PC-9 (cell line): ENCODE measurements around the gene IL20RA. TPM values are rescaled to one million over a fixed set of nuclear protein-coding genes. Genes with fewer than 3 reads are reported as not detected.

Source experiments
- BruUV-seq: library from RNA; stranded (reverse); fragments of 400-500 nt; replicated peaks from 2 replicates; lab custom pipeline; 2021; lab: Mats Ljungman, UMichigan
- CTCF ChIA-PET: fragments of 300-600 bp; sonication (Branson Sonifier 250); formaldehyde crosslinking; loops from one replicate; lab custom pipeline; 2022; ENCODE audit warnings: antibody characterized with exemption; lab: Charles Lee
- POLR2A ChIA-PET: fragments of 300-600 bp; sonication (Branson Sonifier 250); formaldehyde crosslinking; loops from one replicate; lab custom pipeline; 2022; ENCODE audit warnings: antibody characterized with exemption; ENCODE audit not compliant: unreplicated experiment; lab: Charles Lee
- DNase-seq, 2 experiments: peaks; one replicate each; pipeline versions ENCODE4 v3.0.0 to v3.0.0-alpha.2; 2015 to 2022; ENCODE audit warnings: mixed read lengths in 1 of 2
- H2AFZ ChIP-seq: fragments of 200-600 bp; sonication (generic); 2 replicates; pipeline ENCODE4 v1.8.1; 2017; ENCODE audit warnings: antibody characterized with exemption
- H3F3A ChIP-seq: fragments of 200-600 bp; sonication (generic); 2 replicates; pipeline ENCODE4 v1.8.1; 2017; ENCODE audit warnings: antibody characterized with exemption, mild to moderate bottlenecking, low read depth; ENCODE audit not compliant: insufficient read depth
- H3K27ac ChIP-seq: fragments of 200-600 bp; sonication (generic); 2 replicates; pipeline ENCODE4 v1.6.1; 2016; ENCODE audit warnings: mixed run types
- H3K27me3 ChIP-seq: fragments of 200-600 bp; sonication (generic); 2 replicates; pipeline ENCODE4 v1.6.1; 2016; ENCODE audit warnings: low read depth, mixed run types; ENCODE audit not compliant: insufficient read depth
- H3K36me3 ChIP-seq: fragments of 200-600 bp; sonication (generic); 2 replicates; pipeline ENCODE4 v1.6.1; 2016; ENCODE audit warnings: low read depth, mixed run types
- H3K4me1 ChIP-seq: fragments of 200-600 bp; sonication (generic); replicated peaks from 2 replicates; pipeline ENCODE4 v1.6.1; 2016; ENCODE audit warnings: mixed run types; ENCODE audit not compliant: insufficient read depth
- H3K4me2 ChIP-seq: fragments of 200-600 bp; sonication (generic); 2 replicates; pipeline ENCODE4 v1.6.1; 2017; ENCODE audit warnings: mixed run types
- H3K4me3 ChIP-seq: fragments of 200-600 bp; sonication (generic); 2 replicates; pipeline ENCODE4 v1.6.1; 2016; ENCODE audit warnings: mixed run types
- H3K79me2 ChIP-seq: fragments of 200-600 bp; sonication (generic); 2 replicates; pipeline ENCODE4 v1.6.1; 2017; ENCODE audit warnings: low read depth, mixed run types
- H3K9me2 ChIP-seq: fragments of 200-600 bp; sonication (generic); 2 replicates; pipeline ENCODE4 v1.8.1; 2017; ENCODE audit warnings: mild to moderate bottlenecking; ENCODE audit not compliant: insufficient read depth
- H3K9me3 ChIP-seq: fragments of 200-600 bp; sonication (generic); 2 replicates; pipeline ENCODE4 v1.8.1; 2016; ENCODE audit warnings: low read depth; ENCODE audit not compliant: insufficient read depth
- H4K20me1 ChIP-seq: fragments of 200-600 bp; sonication (generic); 2 replicates; pipeline ENCODE4 v1.8.1; 2017; ENCODE audit not compliant: insufficient read depth
- CTCF ChIP-seq: fragments of 200-600 bp; sonication (generic); conservative IDR thresholded peaks from 2 replicates; pipeline ENCODE4 v1.6.1; 2017; ENCODE audit warnings: mixed run types, antibody characterized with exemption, mild to moderate bottlenecking, moderate library complexity
- EZH2 ChIP-seq: fragments of 200-600 bp; sonication (generic); IDR thresholded peaks from 2 replicates; pipeline ENCODE4 v1.8.0; 2017; ENCODE audit warnings: antibody characterized with exemption, low read depth
- intact Hi-C: fragments of 100-400 bp; cut with micrococcal nuclease; formaldehyde crosslinking; loops from one replicate; pipeline ENCODE4 v1.10.0; 2022; ENCODE audit not compliant: unreplicated experiment
- total RNA-seq: library from RNA; stranded (reverse); gene quantifications from 2 replicates; pipeline ENCODE4 v1.2.3, GENCODE V29; 2021

IL20RA gene
- total RNA-seq, 1 experiment from 2014 or later = 2.5 TPM

GRCh38 chr6:137020776-137021175 lies 24.0 kb downstream of the IL20RA start:
- H4K20me1 ChIP-seq = no peaks in the 10 kb centered on the region
- H3K9me2 ChIP-seq = no peaks in the 10 kb centered on the region
- no peak for DNase-seq
- 0 out of 2 replicates have a peak, but pooled peaks cover 6% of the 10 kb centered on the region for H3K9me3 ChIP-seq
- H3K4me1 ChIP-seq = peaks cover 43% of the 10 kb centered on the region
- H3K4me2 ChIP-seq = no peak overlapping the region
- H3K27me3 ChIP-seq = no peaks in the 10 kb centered on the region
- no peak overlapping the region for H2AFZ ChIP-seq
- ChIA-PET POLR2A (no interaction called here), CTCF (no interaction called here)
- BruUV-seq = no TSS peak
- H3K79me2 ChIP-seq = 0 out of 2 replicates have a peak, but pooled peaks cover 4% of the 10 kb centered on the region
- peaks cover 31% of the 10 kb centered on the region for H3F3A ChIP-seq
- no peak overlapping the region for H3K27ac ChIP-seq
- TF ChIP-seq CTCF (no peak), EZH2 (no peak)
- intact Hi-C loops = no loop called here
- H3K4me3 ChIP-seq = no peak overlapping the region
- peaks cover 13% of the 10 kb centered on the region; the same call in 1 of the 2 replicates for H3K36me3 ChIP-seq

GRCh38 chr6:137019476-137020272 lies 25.1 kb downstream of the IL20RA start:
- Histone ChIP-seq H3F3A (peaks cover 20% of the 10 kb centered on the region), H3K79me2 (0 out of 2 replicates have a peak, but pooled peaks cover 4% of the 10 kb centered on the region), H2AFZ (no peak overlapping the region), H3K27me3 (no peaks in the 10 kb centered on the region), H3K27ac (no peak overlapping the region), H3K9me2 (no peaks in the 10 kb centered on the region), H3K4me2 (no peak overlapping the region), H3K9me3 (0 out of 2 replicates have a peak, but pooled peaks cover 6% of the 10 kb centered on the region), H4K20me1 (no peaks in the 10 kb centered on the region), H3K36me3 (peaks cover 13% of the 10 kb centered on the region; the same call in 1 of the 2 replicates), H3K4me1 (peaks cover 32% of the 10 kb centered on the region), H3K4me3 (no peak overlapping the region)
- ChIA-PET POLR2A (no interaction called here), CTCF (no interaction called here)
- intact Hi-C loops = no loop called here
- peak in 1 of 2 experiments; percentile 16 for DNase-seq
- no TSS peak for BruUV-seq
- TF ChIP-seq EZH2 = no peak

- no peaks in the 10 kb centered on the region for H4K20me1 ChIP-seq
- H3K27ac ChIP-seq = no peak overlapping the region
- H3K4me2 ChIP-seq = no peak overlapping the region
- TF ChIP-seq CTCF (no peak), EZH2 (no peak)
- peaks cover 15% of the 10 kb centered on the region; the same call in 1 of the 2 replicates for H3K36me3 ChIP-seq
- DNase-seq = peak in 1 of 2 experiments; percentile 32
- H3K9me3 ChIP-seq = 0 out of 2 replicates have a peak, but pooled peaks cover 6% of the 10 kb centered on the region
- H3K27me3 ChIP-seq = no peaks in the 10 kb centered on the region
- CTCF ChIA-PET = no interaction called here
- no peak overlapping the region for H2AFZ ChIP-seq
- H3K79me2 ChIP-seq = no peaks in the 10 kb centered on the region
- H3F3A ChIP-seq = peaks cover 8% of the 10 kb centered on the region; the same call in 1 of the 2 replicates
- H3K9me2 ChIP-seq = no peaks in the 10 kb centered on the region
- no peak overlapping the region for H3K4me3 ChIP-seq
- intact Hi-C loops = no loop called here
- peaks cover 25% of the 10 kb centered on the region for H3K4me1 ChIP-seq
- POLR2A ChIA-PET = no interaction called here
- no TSS peak for BruUV-seq
Measured at GRCh38 chr6:137017081-137017480, 27.7 kb downstream of the IL20RA start.
